ENCODE results near the gene STAG3. TPM values are rescaled to one million over a fixed set of nuclear protein-coding genes. Genes with fewer than 3 reads are reported as not detected.

STAG3 gene
- total and polyA plus RNA-seq, 9 of the 15 experiments (the other 6 are each of a cell fraction or from before 2014, with no cell fraction given), result 0.54 to 2.5 (median 1.7) TPM

- TF ChIP-seq ARID4B (CRISPR knock-in tag; IDR thresholded peaks at IDR 0.05) (peak; percentile 88), CC2D1A (IDR thresholded peaks at IDR 0.05) (peak; percentile 43; the same call in 1 of the 2 replicates), ZKSCAN8 (CRISPR knock-in tag; IDR thresholded peaks at IDR 0.05) (no peak), NCOA1 (IDR thresholded peaks at IDR 0.05; ENCODE audit: low read depth) (0 out of 2 replicates have a peak, but pooled peaks have one; percentile 32), ZC3H4 (CRISPR knock-in tag; IDR thresholded peaks at IDR 0.05; ENCODE audit: borderline replicate concordance) (peak; percentile 81; the same call in 1 of the 2 replicates), ZNF165 (CRISPR knock-in tag; IDR thresholded peaks at IDR 0.05; ENCODE audit: borderline replicate concordance) (0 out of 2 replicates have a peak, but pooled peaks have one; percentile 29), NRF1 (conservative IDR thresholded peaks at IDR 0.05 in 1 of 2, IDR thresholded peaks at IDR 0.05 in 1 of 2) (peak in 1 of 2 experiments; percentile 54; a peak in 3 of 4 replicates), ARID2 (IDR thresholded peaks at IDR 0.05) (no peak), SIN3A (IDR thresholded peaks at IDR 0.05; ENCODE audit: borderline replicate concordance in 2 of 2, control insufficient read depth in 1 of 2, low read depth in 2 of 2, low read length in 2 of 2) (peak; percentile 85 to 95), MBD2 (IDR thresholded peaks at IDR 0.05; ENCODE audit: borderline replicate concordance, low read depth) (peak; percentile 41; the same call in 1 of the 2 replicates), CAMTA2 (CRISPR knock-in tag; conservative IDR thresholded peaks at IDR 0.05) (0 out of 2 replicates have a peak, but pooled peaks have one; percentile 32), ETS1 (conservative IDR thresholded peaks at IDR 0.05; ENCODE audit: control insufficient read depth, low read depth, low read length) (0 out of 2 replicates have a peak, but pooled peaks have one; percentile 44), STAG1 (CRISPR knock-in tag; IDR thresholded peaks at IDR 0.05; ENCODE audit: borderline replicate concordance) (0 out of 2 replicates have a peak, but pooled peaks have one; percentile 20), ZNF561 (CRISPR knock-in tag; conservative IDR thresholded peaks at IDR 0.05) (no peak), NR2C2 (CRISPR knock-in tag; IDR thresholded peaks at IDR 0.05) (no peak), NR2C2 (tag; IDR thresholded peaks at IDR 0.05) (peak; percentile 38; the same call in 1 of the 2 replicates), TEAD1 (CRISPR knock-in tag; IDR thresholded peaks at IDR 0.05) (peak; percentile 79 to 94; a peak in 3 of 4 replicates), SMARCE1 (IDR thresholded peaks at IDR 0.05) (peak; percentile 11; the same call in 1 of the 2 replicates), ARNT (IDR thresholded peaks at IDR 0.05) (0 out of 4 replicates have a peak, but pooled peaks of 1 of the 2 experiments have one; percentile 47), SMAD1 (IDR thresholded peaks at IDR 0.05; ENCODE audit: low read depth, low read length, partially characterized antibody) (peak; percentile 17), SRSF7 (optimal IDR thresholded peaks at IDR 0.05; ENCODE audit: low read depth, low read length) (no peak), PHF8 (IDR thresholded peaks at IDR 0.05; ENCODE audit: borderline replicate concordance, low read length) (peak; percentile 80; the same call in 1 of the 2 replicates), ZNF57 (CRISPR knock-in tag; IDR thresholded peaks at IDR 0.05) (no peak)
Measured at GRCh38 chr7:100158229-100159098, 19.3 kb upstream of the STAG3 start, which contains the start of gene TRAPPC14 (continued).

Data from K562 (cell line).